Astrocyte (in vitro differentiated cells and primary cell): ENCODE results near the gene MACC1. TPM values are rescaled to one million over a fixed set of nuclear protein-coding genes. Genes with fewer than 3 reads are reported as not detected.

Experiments used
- DNase-seq: peaks from one replicate; pipeline ENCODE4 v3.0.0-alpha.2; 2010; ENCODE audit warnings: low read depth
- FAIRE-seq: peaks from 2 replicates; lab custom pipeline; 2011; peaks lifted over from hg19 to GRCh38; lab: Jason Lieb, UNC
- H2AFZ ChIP-seq: 2 replicates; pipeline ENCODE4 v1.6.0; 2012; ENCODE audit warnings: low read depth, low read length, inconsistent platforms
- H3K27ac ChIP-seq: 2 replicates; pipeline ENCODE4 v1.5.1; 2011; ENCODE audit warnings: low read depth, low read length, inconsistent platforms
- H3K27me3 ChIP-seq: 2 replicates; pipeline ENCODE4 v1.6.0; 2011; ENCODE audit warnings: low read length, inconsistent platforms; ENCODE audit not compliant: insufficient read depth
- H3K36me3 ChIP-seq: 2 replicates; pipeline ENCODE4 v1.5.1; 2011; ENCODE audit warnings: low read length, inconsistent platforms; ENCODE audit not compliant: insufficient read depth
- H3K4me1 ChIP-seq: 2 replicates; pipeline ENCODE4 v1.5.1; 2011; ENCODE audit warnings: low read length, inconsistent platforms; ENCODE audit not compliant: insufficient read depth
- H3K4me2 ChIP-seq: 2 replicates; pipeline ENCODE4 v1.6.0; 2012; ENCODE audit warnings: low read length, inconsistent platforms
- H3K4me3 ChIP-seq: 2 replicates; pipeline ENCODE4 v1.5.1; 2011; ENCODE audit warnings: low read depth, mild to moderate bottlenecking, low read length, inconsistent platforms; ENCODE audit not compliant: insufficient read depth
- H3K79me2 ChIP-seq: 2 replicates; pipeline ENCODE4 v1.6.0; 2012; ENCODE audit warnings: mild to moderate bottlenecking, low read length, inconsistent platforms; ENCODE audit not compliant: insufficient read depth
- H3K9ac ChIP-seq: 2 replicates; pipeline ENCODE4 v1.6.0; 2012; ENCODE audit warnings: mild to moderate bottlenecking, low read length, inconsistent platforms
- H3K9me3 ChIP-seq: 2 replicates; pipeline ENCODE4 v1.5.1; 2012; ENCODE audit warnings: low read depth, mild to moderate bottlenecking, low read length, inconsistent platforms; ENCODE audit not compliant: insufficient read depth
- H4K20me1 ChIP-seq: 2 replicates; pipeline ENCODE4 v1.6.0; 2012; ENCODE audit warnings: low read length, inconsistent platforms; ENCODE audit not compliant: insufficient read depth
- H3K27ac Mint-ChIP-seq: one replicate; pipeline ENCODE4 v1.8.0; 2021; ENCODE audit warnings: mild to moderate bottlenecking, mixed read lengths; ENCODE audit not compliant: unreplicated experiment
- H3K27me3 Mint-ChIP-seq: one replicate; pipeline ENCODE4 v1.8.0; 2021; ENCODE audit warnings: low read depth, mixed read lengths; ENCODE audit not compliant: unreplicated experiment
- H3K36me3 Mint-ChIP-seq: one replicate; pipeline ENCODE4 v1.8.0; 2021; ENCODE audit warnings: low read depth, mixed read lengths; ENCODE audit not compliant: unreplicated experiment
- H3K4me1 Mint-ChIP-seq: one replicate; pipeline ENCODE4 v1.8.0; 2021; ENCODE audit warnings: low read depth, mixed read lengths; ENCODE audit not compliant: unreplicated experiment
- H3K4me3 Mint-ChIP-seq: one replicate; pipeline ENCODE4 v1.8.0; 2021; ENCODE audit warnings: mild to moderate bottlenecking, moderate library complexity, mixed read lengths; ENCODE audit not compliant: unreplicated experiment
- H3K9me3 Mint-ChIP-seq: one replicate; pipeline ENCODE4 v1.8.0; 2021; ENCODE audit warnings: mild to moderate bottlenecking, mixed read lengths; ENCODE audit not compliant: unreplicated experiment
- EZH2 ChIP-seq: IDR thresholded peaks from 2 replicates; pipeline ENCODE4 v1.6.1; 2012; ENCODE audit warnings: mild to moderate bottlenecking, low read length, inconsistent platforms; ENCODE audit not compliant: insufficient read depth
- total RNA-seq: library from RNA; stranded (reverse); gene quantifications from 2 replicates; pipeline ENCODE4 v1.2.1, GENCODE V29; 2021
- TF ChIP-seq, protein P1 (sequence below): IDR thresholded peaks from 2 replicates; pipeline ENCODE4 v1.5.1; 2011; ENCODE audit warnings: low read depth, mild to moderate bottlenecking, inconsistent platforms, low read length, moderate library complexity; ENCODE audit not compliant: insufficient read depth

MACC1 gene
- total RNA-seq, 1 donor from 2014 or later = 2.0 TPM

DNA sequence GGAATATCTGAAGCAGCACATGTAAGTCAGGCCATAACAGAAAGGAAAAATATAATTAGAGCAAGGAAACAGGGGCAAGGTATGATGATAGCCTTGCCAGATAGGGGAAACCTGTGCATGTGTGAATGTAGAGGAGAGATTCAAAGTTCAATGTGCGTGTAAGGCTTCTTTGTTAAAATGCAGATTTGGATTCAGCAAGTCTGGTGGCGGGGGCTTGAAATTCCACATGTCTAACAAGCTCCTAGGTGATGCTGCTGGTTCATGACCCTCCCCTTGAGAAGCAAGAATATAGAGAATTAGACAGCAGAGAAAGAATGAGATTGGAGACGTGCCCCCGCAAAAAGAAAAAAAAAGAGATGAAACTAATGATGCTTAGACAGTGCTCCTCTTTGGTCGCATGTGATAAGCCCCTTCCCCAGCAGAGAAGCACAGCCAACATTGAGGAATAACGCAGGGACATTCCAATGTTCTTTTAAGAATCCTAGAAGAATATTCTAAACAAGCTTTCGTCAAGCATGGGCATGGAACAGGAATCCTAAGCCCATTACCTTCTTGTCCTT lies 21.1 kb upstream of the MACC1 start:
- Histone ChIP-seq H3K27me3 (no peaks in the 10 kb centered on the region), H3K27ac (no peak overlapping the region), H3K4me1 (peaks cover 33% of the 10 kb centered on the region), H3K9ac (no peak overlapping the region), H3K36me3 (no peaks in the 10 kb centered on the region), H3K79me2 (no peaks in the 10 kb centered on the region), H3K4me2 (no peak overlapping the region), H3K9me3 (no peaks in the 10 kb centered on the region), H2AFZ (peak overlapping the region; percentile 12), H3K4me3 (no peak overlapping the region), H4K20me1 (no peaks in the 10 kb centered on the region)
- FAIRE-seq = no peak
- no peak overlapping the region for H3K4me3 Mint-ChIP-seq
- TF ChIP-seq EZH2 = no peak
- TF ChIP-seq, protein P1, sequence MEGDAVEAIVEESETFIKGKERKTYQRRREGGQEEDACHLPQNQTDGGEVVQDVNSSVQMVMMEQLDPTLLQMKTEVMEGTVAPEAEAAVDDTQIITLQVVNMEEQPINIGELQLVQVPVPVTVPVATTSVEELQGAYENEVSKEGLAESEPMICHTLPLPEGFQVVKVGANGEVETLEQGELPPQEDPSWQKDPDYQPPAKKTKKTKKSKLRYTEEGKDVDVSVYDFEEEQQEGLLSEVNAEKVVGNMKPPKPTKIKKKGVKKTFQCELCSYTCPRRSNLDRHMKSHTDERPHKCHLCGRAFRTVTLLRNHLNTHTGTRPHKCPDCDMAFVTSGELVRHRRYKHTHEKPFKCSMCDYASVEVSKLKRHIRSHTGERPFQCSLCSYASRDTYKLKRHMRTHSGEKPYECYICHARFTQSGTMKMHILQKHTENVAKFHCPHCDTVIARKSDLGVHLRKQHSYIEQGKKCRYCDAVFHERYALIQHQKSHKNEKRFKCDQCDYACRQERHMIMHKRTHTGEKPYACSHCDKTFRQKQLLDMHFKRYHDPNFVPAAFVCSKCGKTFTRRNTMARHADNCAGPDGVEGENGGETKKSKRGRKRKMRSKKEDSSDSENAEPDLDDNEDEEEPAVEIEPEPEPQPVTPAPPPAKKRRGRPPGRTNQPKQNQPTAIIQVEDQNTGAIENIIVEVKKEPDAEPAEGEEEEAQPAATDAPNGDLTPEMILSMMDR = no peak
- H3K4me1 Mint-ChIP-seq = peaks cover 49% of the 10 kb centered on the region
- no peak overlapping the region for H3K27ac Mint-ChIP-seq
- no peak for DNase-seq
- peaks cover 2% of the 10 kb centered on the region for H3K27me3 Mint-ChIP-seq
- no peaks in the 10 kb centered on the region for H3K9me3 Mint-ChIP-seq
- no peaks in the 10 kb centered on the region for H3K36me3 Mint-ChIP-seq

DNA sequence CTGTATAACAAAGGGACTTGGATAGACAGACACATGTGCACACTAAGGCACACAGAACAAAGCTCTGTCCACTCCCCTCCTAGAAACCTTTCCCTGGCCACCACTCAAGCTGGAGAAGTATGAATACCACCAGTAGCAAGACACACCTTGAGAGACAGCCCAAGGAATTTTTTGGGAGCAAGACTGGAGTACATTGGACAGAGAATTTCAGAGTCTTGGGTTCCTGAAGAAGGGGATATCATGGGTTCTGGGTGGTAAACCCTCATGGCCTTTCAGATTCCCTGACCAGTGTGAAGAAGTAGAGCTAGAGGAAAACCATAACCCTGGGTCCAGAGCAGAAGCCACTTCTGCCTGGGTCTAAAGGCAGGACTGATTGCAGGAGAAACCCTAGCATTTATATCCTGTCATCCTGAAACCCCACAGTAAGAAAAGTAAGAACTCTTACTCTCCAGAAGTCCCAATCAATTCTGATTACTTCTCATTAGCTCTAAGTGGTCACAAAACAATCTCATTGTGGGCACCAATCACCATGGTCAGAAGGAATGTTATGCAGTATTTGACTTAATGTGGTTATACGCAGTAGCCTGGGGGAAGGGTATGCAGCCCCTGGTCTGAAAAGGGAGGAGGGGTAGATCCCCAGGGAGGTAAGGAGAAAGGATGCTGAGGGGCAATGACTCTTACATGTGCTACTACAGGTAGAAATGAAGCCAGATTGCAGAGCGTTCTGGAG lies 20.4 kb upstream of the MACC1 start:
- no peaks in the 10 kb centered on the region for H3K27me3 ChIP-seq
- H3K27ac ChIP-seq = peak overlapping the region; percentile 31
- Mint-ChIP-seq H3K4me1 (peaks cover 49% of the 10 kb centered on the region), H3K4me3 (no peak overlapping the region), H3K36me3 (no peaks in the 10 kb centered on the region), H3K27me3 (peaks cover 2% of the 10 kb centered on the region), H3K27ac (no peak overlapping the region), H3K9me3 (no peaks in the 10 kb centered on the region)
- H3K79me2 ChIP-seq = no peaks in the 10 kb centered on the region
- no peaks in the 10 kb centered on the region for H4K20me1 ChIP-seq
- H3K4me2 ChIP-seq = peak overlapping the region; percentile 1
- H2AFZ ChIP-seq = no peak overlapping the region
- H3K9ac ChIP-seq = no peak overlapping the region
- TF ChIP-seq, protein P1 = no peak
- no peak for TF ChIP-seq EZH2
- H3K4me3 ChIP-seq = no peak overlapping the region
- H3K4me1 ChIP-seq = peaks cover 33% of the 10 kb centered on the region
- H3K9me3 ChIP-seq = no peaks in the 10 kb centered on the region
- FAIRE-seq (no peak), DNase-seq (no peak)
- no peaks in the 10 kb centered on the region for H3K36me3 ChIP-seq

DNA sequence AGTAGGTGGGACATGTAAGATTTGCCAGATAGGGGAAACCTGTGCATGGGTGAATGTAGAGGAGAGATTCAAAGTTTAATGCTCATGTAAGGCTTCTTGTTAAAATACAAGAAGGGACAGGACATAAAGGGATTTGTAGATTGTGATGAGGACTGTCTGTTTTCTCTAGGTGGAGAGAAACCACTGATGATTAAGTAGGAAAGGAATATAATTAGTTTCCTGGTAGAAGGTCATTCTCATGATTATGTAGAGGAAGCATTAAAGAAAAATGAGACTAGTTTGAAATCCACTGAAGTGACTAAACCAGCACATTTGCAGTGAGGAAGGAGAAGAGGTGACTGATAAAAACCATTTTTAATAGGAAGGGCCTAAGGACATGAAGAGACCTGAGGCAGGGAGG lies 19.6 kb upstream of the MACC1 start:
- Mint-ChIP-seq H3K4me3 (no peak overlapping the region), H3K27me3 (peaks cover 2% of the 10 kb centered on the region), H3K9me3 (no peaks in the 10 kb centered on the region), H3K4me1 (peaks cover 48% of the 10 kb centered on the region), H3K36me3 (no peaks in the 10 kb centered on the region), H3K27ac (no peak overlapping the region)
- Histone ChIP-seq H3K79me2 (no peaks in the 10 kb centered on the region), H3K9ac (no peak overlapping the region), H3K4me2 (peak overlapping the region; percentile 39), H3K27me3 (no peaks in the 10 kb centered on the region), H2AFZ (no peak overlapping the region), H3K36me3 (no peaks in the 10 kb centered on the region), H3K4me3 (no peak overlapping the region), H3K9me3 (no peaks in the 10 kb centered on the region), H4K20me1 (no peaks in the 10 kb centered on the region), H3K27ac (peak overlapping the region; percentile 21), H3K4me1 (peaks cover 27% of the 10 kb centered on the region)
- peak; percentile 87 for FAIRE-seq
- TF ChIP-seq, protein P1 = no peak
- TF ChIP-seq EZH2 = no peak
- peak; percentile 77 for DNase-seq
